HG03342 (cell line): Measurements from ENCODE around the gene SLC2A13.
"Not testable (repeated sequence)": the region's sequence is repeated elsewhere in the genome, so short reads cannot be mapped to it uniquely, and the experiment has no call there.

Experiments
- ATAC-seq: cut with Tn5 transposase; IDR thresholded peaks from one replicate; pipeline ENCODE4 v1.9.1; 2021; ENCODE audit warnings: mild to moderate bottlenecking, moderate library complexity; ENCODE audit not compliant: unreplicated experiment

SLC2A13 gene

GRCh38 chr12:40106202-40106533 lies 287 bp upstream of the SLC2A13 start:
- ATAC-seq, result peak; percentile 0

GRCh38 chr12:40105265-40105514 lies 691 bp downstream of the SLC2A13 start:
- peak; percentile 36 for ATAC-seq

GRCh38 chr12:40104461-40105264 lies 1.2 kb downstream of the SLC2A13 start:
- no peak for ATAC-seq

- ATAC-seq, result no peak
Measured at GRCh38 chr12:40103043-40103442, 2.8 kb downstream of the SLC2A13 start.

GRCh38 chr12:40101747-40102146 lies 4.1 kb downstream of the SLC2A13 start:
- ATAC-seq, result no peak

- ATAC-seq, result no peak
Measured at GRCh38 chr12:40099423-40099853, 6.4 kb downstream of the SLC2A13 start.

GRCh38 chr12:40098406-40099145 lies 7.3 kb downstream of the SLC2A13 start:
- no peak for ATAC-seq

- no peak for ATAC-seq
Measured at GRCh38 chr12:40093512-40093911, 12.4 kb downstream of the SLC2A13 start.

- no peak for ATAC-seq
Measured at GRCh38 chr12:40086471-40086870, 19.4 kb downstream of the SLC2A13 start.

- no peak for ATAC-seq
Measured at GRCh38 chr12:40078266-40078665, 27.6 kb downstream of the SLC2A13 start.

- ATAC-seq, result no peak
Measured at GRCh38 chr12:40075458-40075857, 30.4 kb downstream of the SLC2A13 start.

- no peak for ATAC-seq
Measured at GRCh38 chr12:40068416-40068815, 37.5 kb downstream of the SLC2A13 start.

- ATAC-seq, result no peak
Measured at GRCh38 chr12:40065636-40066035, 40.2 kb downstream of the SLC2A13 start.

- ATAC-seq, result no peak
Measured at GRCh38 chr12:40063414-40063813, 42.5 kb downstream of the SLC2A13 start.

GRCh38 chr12:40058721-40059190 lies 47.1 kb downstream of the SLC2A13 start:
- ATAC-seq, result no peak

GRCh38 chr12:40056373-40056772 lies 49.5 kb downstream of the SLC2A13 start:
- ATAC-seq, result no peak

- no peak for ATAC-seq
Measured at GRCh38 chr12:40055776-40056175, 50.1 kb downstream of the SLC2A13 start.

GRCh38 chr12:40055228-40055579 lies 50.7 kb downstream of the SLC2A13 start:
- no peak for ATAC-seq

- ATAC-seq, result no peak
Measured at GRCh38 chr12:40054555-40055227, 51.2 kb downstream of the SLC2A13 start.

GRCh38 chr12:40049268-40049667 lies 56.6 kb downstream of the SLC2A13 start:
- ATAC-seq, result no peak

GRCh38 chr12:40047002-40047401 lies 58.9 kb downstream of the SLC2A13 start:
- ATAC-seq, result not testable (repeated sequence)

GRCh38 chr12:40045656-40046055 lies 60.2 kb downstream of the SLC2A13 start:
- ATAC-seq, result no peak
